Activated CD4-positive, alpha-beta T cell treated with anti-CD3 and anti-CD28 coated beads, Interleukin-2, amount 10 ng/mL, durations not matched to agents 24 days and 14 days (primary cell): ENCODE data around the gene UPP1. TPM values are rescaled to one million over a fixed set of nuclear protein-coding genes. Genes with fewer than 3 reads are reported as not detected.
"Not testable (repeated sequence)": the region's sequence is repeated elsewhere in the genome, so short reads cannot be mapped to it uniquely, and the experiment has no call there.

ENCODE experiments used
- DNase-seq: peaks from one replicate; pipeline ENCODE4 v3.0.0; 2022
- H3K27ac Mint-ChIP-seq: one replicate; pipeline ENCODE4 v1.8.0; 2022; ENCODE audit warnings: mild to moderate bottlenecking, mixed read lengths
- H3K27me3 Mint-ChIP-seq: one replicate; pipeline ENCODE4 v1.8.0; 2022; ENCODE audit warnings: mixed read lengths
- H3K36me3 Mint-ChIP-seq: one replicate; pipeline ENCODE4 v1.8.0; 2022; ENCODE audit warnings: low read depth, mild to moderate bottlenecking, mixed read lengths
- H3K4me1 Mint-ChIP-seq: one replicate; pipeline ENCODE4 v1.8.0; 2021; ENCODE audit warnings: mixed read lengths
- H3K4me3 Mint-ChIP-seq: one replicate; pipeline ENCODE4 v1.8.0; 2022; ENCODE audit warnings: mild to moderate bottlenecking, moderate library complexity, mixed read lengths
- H3K9me3 Mint-ChIP-seq: one replicate; pipeline ENCODE4 v1.8.0; 2021; ENCODE audit warnings: mixed read lengths
- intact Hi-C: fragments of 100-400 bp; cut with micrococcal nuclease; formaldehyde crosslinking; loops from one replicate; pipeline ENCODE4 v1.15.1; 2023
- total RNA-seq: library from RNA; stranded (reverse); gene quantifications from 2 replicates; pipeline ENCODE4 v1.2.3, GENCODE V29; 2022

The UPP1 gene
- total RNA-seq, 1 donor from 2014 or later = 61.5 TPM

DNA sequence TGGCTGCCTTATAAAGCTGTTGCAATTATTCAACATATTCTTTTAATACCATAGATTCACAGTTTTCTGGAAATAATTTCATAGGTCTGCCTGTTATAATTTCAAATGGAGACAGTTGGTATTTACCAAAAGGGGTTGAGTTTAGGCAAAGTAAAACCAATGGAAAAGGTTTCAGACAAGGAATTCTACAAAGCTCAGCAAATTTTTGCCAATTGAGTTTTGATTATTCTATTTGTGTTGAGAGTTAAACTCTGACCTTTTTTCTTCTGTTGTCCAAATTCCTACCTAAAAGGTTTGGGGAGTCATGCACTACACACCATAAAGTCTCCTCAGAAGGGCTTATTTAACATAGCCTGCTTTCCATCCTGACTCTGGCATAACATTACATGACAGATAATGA lies 43.7 kb downstream of the UPP1 start:
- H3K4me1 Mint-ChIP-seq = peaks cover 5% of the 10 kb centered on the region
- no peaks in the 10 kb centered on the region for H3K36me3 Mint-ChIP-seq
- H3K27ac Mint-ChIP-seq = no peak overlapping the region
- peak; percentile 2 for DNase-seq
- H3K27me3 Mint-ChIP-seq = peaks cover 12% of the 10 kb centered on the region
- H3K9me3 Mint-ChIP-seq = peaks cover 5% of the 10 kb centered on the region
- H3K4me3 Mint-ChIP-seq = no peak overlapping the region
- intact Hi-C loops = no loop called here

DNA sequence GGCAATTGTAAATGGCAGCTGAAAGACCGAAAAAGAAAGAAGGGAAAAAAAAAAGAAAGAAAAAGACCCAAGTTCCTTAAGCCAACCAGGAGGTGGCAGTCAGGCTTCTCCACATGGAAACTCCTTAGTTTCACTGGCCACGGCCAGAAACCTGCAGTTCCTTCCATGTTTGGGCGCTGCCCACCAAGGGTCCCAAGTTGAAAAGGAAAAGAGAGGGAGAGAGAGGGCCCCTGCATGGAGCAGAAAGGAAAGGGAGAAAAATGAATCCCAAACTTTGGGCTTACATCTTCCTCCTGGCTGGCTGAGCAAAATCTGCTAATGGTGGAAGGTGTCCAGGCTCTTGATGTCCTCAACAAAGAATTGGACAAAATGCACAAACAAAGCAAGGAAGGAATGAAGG lies 50.4 kb downstream of the UPP1 start:
- Mint-ChIP-seq H3K9me3 (peaks cover 5% of the 10 kb centered on the region), H3K27ac (no peak overlapping the region), H3K4me1 (peaks cover 10% of the 10 kb centered on the region), H3K27me3 (peaks cover 5% of the 10 kb centered on the region), H3K36me3 (no peaks in the 10 kb centered on the region), H3K4me3 (peak overlapping the region; percentile 12)
- intact Hi-C loops = no loop called here
- no peak for DNase-seq

DNA sequence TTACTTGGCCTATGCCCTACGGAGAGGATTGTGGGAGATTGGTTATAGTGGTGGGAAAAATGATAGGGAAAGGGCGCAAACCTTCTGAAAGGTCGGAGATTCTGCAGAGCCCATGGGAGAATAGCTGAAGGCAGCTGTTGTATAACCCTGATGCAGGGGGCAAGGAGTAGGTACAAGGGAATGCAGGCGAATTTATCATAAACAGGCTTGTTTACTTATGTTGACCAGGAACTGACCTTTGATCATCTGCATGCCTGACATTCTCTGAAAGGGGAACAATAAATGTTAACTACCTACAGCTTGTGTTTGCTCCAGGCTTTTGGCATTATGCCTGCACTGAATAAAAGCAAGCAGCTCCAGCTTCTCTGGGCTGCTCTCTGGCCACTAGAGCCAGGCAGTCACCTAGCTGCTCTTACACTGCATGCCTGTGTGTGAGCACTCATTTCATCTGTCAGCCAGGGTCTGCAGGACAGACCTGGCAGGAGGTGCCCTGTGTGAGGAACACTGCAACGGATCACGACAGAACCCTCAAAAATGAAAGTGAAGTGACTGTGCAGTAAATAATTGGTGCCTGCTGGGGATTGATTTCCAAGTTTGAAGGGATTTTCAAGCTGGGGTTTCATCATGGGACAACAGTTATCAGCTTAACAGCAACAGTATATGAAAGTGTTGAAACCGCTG lies 51.1 kb downstream of the UPP1 start:
- peak overlapping the region; percentile 12 for H3K4me3 Mint-ChIP-seq
- H3K4me1 Mint-ChIP-seq = peaks cover 10% of the 10 kb centered on the region
- no peak overlapping the region for H3K27ac Mint-ChIP-seq
- DNase-seq = no peak
- intact Hi-C loops = no loop called here
- H3K9me3 Mint-ChIP-seq = peaks cover 5% of the 10 kb centered on the region
- peaks cover 5% of the 10 kb centered on the region for H3K27me3 Mint-ChIP-seq
- no peaks in the 10 kb centered on the region for H3K36me3 Mint-ChIP-seq

DNA sequence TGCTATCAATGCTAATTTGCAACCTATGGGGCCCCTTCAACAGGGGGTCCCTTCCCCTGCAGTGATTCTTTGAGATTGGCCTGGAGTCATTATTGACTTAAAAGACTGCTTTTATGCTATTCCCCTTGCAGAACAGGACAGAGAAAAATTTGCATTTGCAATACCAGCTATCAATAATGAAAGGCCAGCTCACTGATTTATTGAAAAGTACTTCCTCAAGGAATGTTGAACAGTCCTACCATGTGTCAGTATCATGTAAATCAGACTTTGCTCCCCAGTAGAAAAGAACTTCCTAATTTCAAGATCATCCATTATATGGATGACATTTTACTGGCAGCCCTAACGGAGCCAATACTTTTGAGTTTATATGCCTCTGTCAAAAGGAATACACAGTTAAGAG lies 52.5 kb downstream of the UPP1 start:
- peaks cover 5% of the 10 kb centered on the region for H3K27me3 Mint-ChIP-seq
- no peak overlapping the region for H3K27ac Mint-ChIP-seq
- H3K4me1 Mint-ChIP-seq = peaks cover 10% of the 10 kb centered on the region
- H3K4me3 Mint-ChIP-seq = no peak overlapping the region
- intact Hi-C loops = no loop called here
- peaks cover under 1% of the 10 kb centered on the region for H3K9me3 Mint-ChIP-seq
- no peak for DNase-seq
- no peaks in the 10 kb centered on the region for H3K36me3 Mint-ChIP-seq

DNA sequence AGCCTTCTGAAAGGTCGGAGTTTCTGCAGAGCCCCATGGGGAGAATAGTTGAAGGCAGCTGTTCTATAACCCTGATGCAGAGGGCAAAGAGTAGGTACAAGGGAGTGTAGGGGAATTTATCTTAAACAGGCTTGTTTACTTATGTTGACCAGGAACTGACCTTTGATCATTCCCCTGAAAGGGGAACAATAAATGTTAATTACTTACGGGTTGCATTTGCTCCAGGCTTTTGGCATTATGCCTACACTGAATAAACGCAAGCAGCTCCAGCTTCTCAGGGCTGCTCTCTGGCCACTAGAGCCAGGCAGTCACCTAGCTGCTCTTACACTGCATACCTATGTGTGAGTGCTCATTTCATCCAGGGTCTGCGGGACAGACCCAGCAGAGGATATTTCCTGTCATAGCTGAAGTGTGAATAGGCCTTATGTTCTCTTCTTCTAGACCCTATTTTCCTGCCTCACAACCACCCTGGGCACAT lies 55.3 kb downstream of the UPP1 start:
- Mint-ChIP-seq H3K27ac (no peak overlapping the region), H3K27me3 (peaks cover 11% of the 10 kb centered on the region), H3K36me3 (no peaks in the 10 kb centered on the region), H3K9me3 (no peaks in the 10 kb centered on the region), H3K4me1 (peaks cover 9% of the 10 kb centered on the region), H3K4me3 (no peak overlapping the region)
- no peak for DNase-seq
- intact Hi-C loops = no loop called here

DNA sequence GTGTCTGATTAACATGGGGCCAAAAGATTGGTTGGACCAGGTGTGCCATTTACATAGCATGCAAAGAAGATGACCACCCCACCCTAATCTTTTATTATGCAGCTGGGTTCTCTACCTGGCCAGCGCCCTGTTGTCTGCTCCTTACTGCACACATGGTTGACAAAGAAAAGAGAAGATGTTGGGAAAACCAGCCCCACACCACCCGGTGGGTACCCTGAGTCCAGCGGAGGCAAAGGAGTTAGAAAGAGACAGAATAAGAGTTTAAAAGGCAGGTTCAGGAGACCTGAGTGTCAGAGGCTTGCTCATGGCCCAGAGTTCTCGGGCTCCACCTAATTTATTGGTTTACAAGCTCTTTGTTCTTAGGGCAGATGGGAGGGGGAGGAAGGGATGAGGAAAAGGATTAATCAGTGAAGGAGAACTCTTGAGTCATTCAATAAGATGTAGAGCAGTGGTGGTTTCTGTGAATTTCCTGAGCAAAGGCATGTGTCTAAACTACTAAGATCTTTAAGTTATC lies 58.1 kb downstream of the UPP1 start:
- Mint-ChIP-seq H3K27me3 (peaks cover 16% of the 10 kb centered on the region), H3K4me1 (no peaks in the 10 kb centered on the region), H3K27ac (no peak overlapping the region), H3K4me3 (no peak overlapping the region), H3K9me3 (no peaks in the 10 kb centered on the region), H3K36me3 (no peaks in the 10 kb centered on the region)
- no peak for DNase-seq
- intact Hi-C loops = no loop called here

DNA sequence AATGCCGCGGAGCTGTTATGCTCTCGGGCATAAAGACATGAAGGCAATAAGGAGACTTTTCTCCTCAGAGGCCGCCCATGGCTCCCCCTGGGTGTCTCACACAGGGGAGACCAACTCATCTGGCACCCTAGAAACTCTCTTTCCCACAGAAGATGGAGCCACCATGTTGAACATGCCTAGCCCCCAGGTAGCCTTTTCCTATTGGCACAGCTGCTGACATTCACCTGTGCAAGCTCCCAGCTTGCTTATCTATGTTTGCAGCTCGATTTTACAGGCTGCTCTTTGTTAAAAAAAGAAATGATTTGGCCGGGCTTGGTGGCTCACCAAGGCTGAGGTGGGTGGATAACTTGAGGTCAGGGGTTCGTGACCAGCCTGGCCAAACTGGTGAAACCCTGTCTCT lies 58.6 kb downstream of the UPP1 start:
- intact Hi-C loops, H3K4me3 Mint-ChIP-seq, H3K36me3 Mint-ChIP-seq, H3K27ac Mint-ChIP-seq, H3K9me3 Mint-ChIP-seq, H3K4me1 Mint-ChIP-seq, DNase-seq: not testable (repeated sequence)
- H3K27me3 Mint-ChIP-seq = peaks cover 16% of the 10 kb centered on the region

DNA sequence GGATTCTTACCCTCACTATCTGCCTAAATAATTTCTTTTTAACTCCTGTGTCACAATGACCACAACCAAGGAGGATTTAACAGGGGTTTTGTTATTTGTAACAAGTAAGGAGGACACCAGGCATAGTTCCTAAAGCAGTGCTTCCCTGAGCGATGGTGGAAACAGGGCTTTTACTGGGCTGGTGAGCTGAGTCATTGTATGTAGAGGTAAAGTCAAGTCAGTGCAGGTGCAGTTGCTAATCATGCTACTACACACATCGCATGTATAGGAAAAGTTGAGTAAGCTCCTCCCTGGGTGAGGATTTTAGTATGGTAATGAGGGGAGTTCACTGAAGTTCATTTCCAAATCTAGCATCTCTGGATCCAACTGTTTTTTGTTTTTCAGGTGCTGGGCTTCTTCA lies 59.2 kb downstream of the UPP1 start:
- no peaks in the 10 kb centered on the region for H3K36me3 Mint-ChIP-seq
- intact Hi-C loops = no loop called here
- H3K9me3 Mint-ChIP-seq = no peaks in the 10 kb centered on the region
- no peak overlapping the region for H3K27ac Mint-ChIP-seq
- no peaks in the 10 kb centered on the region for H3K4me1 Mint-ChIP-seq
- no peak for DNase-seq
- H3K4me3 Mint-ChIP-seq = no peak overlapping the region
- H3K27me3 Mint-ChIP-seq = peaks cover 16% of the 10 kb centered on the region

DNA sequence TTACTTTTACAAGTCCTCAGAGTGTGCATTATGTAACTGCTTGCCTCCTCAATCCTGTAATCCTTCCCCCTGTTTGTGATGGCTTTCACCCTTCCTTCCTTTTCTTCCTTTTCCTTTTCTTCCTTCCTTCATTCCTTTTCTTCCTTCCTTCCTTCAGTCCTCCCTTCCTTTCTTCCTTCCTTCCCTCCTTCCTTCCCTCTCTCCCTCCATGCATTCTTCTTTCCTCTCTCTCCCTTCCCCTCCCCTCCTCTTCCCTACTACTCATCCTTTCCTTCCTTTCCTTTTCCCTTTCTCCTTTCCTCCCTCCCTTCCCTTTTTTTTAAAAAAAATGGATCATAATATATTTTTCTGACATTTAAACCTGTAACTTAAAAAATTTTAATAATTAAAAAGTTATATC lies 60.0 kb downstream of the UPP1 start:
- Mint-ChIP-seq H3K4me1 (no peaks in the 10 kb centered on the region), H3K27me3 (peaks cover 12% of the 10 kb centered on the region), H3K9me3 (no peaks in the 10 kb centered on the region), H3K36me3 (no peaks in the 10 kb centered on the region), H3K4me3 (no peak overlapping the region), H3K27ac (no peak overlapping the region)
- intact Hi-C loops = no loop called here
- no peak for DNase-seq

DNA sequence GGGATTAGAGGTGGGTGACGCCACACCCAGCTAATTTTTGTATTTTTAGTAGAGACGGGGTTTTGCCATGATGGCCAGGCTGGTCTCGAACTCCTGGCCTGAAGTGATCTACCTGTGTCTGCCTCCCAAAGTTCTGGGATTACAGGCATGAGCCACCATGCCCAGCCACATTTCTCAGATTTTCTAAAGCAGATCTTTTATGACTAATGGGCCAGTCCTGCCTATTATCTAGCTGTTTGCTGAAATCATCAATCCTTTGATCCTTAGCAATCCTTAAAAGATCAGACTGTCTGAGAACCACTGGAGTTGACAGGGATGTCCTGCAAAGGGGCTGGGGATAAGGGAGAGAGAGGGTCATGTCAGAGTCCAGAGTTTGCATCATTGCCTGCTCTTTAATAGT lies 61.0 kb downstream of the UPP1 start:
- Mint-ChIP-seq H3K4me1 (no peaks in the 10 kb centered on the region), H3K9me3 (no peaks in the 10 kb centered on the region), H3K36me3 (no peaks in the 10 kb centered on the region), H3K27ac (no peak overlapping the region), H3K4me3 (no peak overlapping the region), H3K27me3 (peaks cover 11% of the 10 kb centered on the region)
- intact Hi-C loops = no loop called here
- DNase-seq = no peak

DNA sequence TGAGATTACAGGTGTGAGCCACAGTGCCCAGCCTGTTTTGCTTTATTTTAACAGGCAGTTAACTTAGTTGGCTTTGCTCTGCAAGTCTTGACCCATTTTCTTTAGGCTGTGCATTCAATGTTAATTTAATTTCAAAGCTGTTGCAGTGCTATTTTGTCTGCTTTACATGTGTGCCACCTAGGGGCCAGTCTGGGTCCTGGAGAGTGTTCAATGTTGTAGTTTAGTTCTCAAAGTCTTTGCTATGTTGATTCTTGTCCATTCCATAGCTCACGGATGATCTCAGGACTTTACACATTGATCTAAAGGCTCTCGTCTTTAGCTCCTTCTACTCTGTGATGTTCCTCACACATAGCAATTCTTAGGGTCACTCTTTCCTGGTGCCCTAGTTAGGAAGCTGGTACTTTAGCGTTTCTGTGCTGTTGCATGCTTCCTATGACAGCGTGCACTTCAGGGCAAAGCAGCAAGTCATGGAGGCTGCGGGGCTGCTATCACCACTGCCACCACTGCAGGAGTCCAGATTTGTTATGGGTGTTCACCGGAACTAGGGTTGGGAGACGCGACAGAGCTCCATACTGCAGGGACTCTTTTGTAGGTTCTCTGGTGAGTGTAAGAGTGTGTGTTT lies 65.8 kb downstream of the UPP1 start:
- Mint-ChIP-seq H3K4me3 (no peak overlapping the region), H3K36me3 (no peaks in the 10 kb centered on the region), H3K4me1 (no peaks in the 10 kb centered on the region), H3K9me3 (no peaks in the 10 kb centered on the region), H3K27me3 (peaks cover 21% of the 10 kb centered on the region), H3K27ac (no peak overlapping the region)
- intact Hi-C loops = loop anchor here (1.0 kb wide), 1 partner anchor 210 kb away; no protein-coding TSS in a partner anchor
- peak; percentile 80 for DNase-seq

Other genes starting within 250 kb of the UPP1 start
- 0.05 and 0.12 TPM in 2 replicates for gene PKD1L1, start 140.8 kb upstream of the UPP1 start, total RNA-seq
- 32.3 and 35.9 TPM in 2 replicates for gene HUS1, start 109.7 kb upstream of the UPP1 start, total RNA-seq
- not detected in 2 replicates for gene SUN3, start 60.2 kb upstream of the UPP1 start, total RNA-seq
- gene C7orf57, start 53.7 kb upstream of the UPP1 start, total RNA-seq = 0.14 TPM in 2 replicates
- not detected in 2 replicates for gene ABCA13, start 82.2 kb downstream of the UPP1 start, total RNA-seq